ENCODE results near the gene APLNR.

GRCh38 chr11:57217053-57217452 lies 20.0 kb downstream of the APLNR start:
- TF ChIP-seq POLR2A (IDR thresholded peaks at IDR 0.05; ENCODE audit: extremely low read depth, insufficient read length) (no peak), MYC (IDR thresholded peaks at IDR 0.05; ENCODE audit: low read depth, low read length) (no peak), MAX (IDR thresholded peaks at IDR 0.05; ENCODE audit: low read depth, low read length) (no peak)
- TF ChIP-seq, protein P1, sequence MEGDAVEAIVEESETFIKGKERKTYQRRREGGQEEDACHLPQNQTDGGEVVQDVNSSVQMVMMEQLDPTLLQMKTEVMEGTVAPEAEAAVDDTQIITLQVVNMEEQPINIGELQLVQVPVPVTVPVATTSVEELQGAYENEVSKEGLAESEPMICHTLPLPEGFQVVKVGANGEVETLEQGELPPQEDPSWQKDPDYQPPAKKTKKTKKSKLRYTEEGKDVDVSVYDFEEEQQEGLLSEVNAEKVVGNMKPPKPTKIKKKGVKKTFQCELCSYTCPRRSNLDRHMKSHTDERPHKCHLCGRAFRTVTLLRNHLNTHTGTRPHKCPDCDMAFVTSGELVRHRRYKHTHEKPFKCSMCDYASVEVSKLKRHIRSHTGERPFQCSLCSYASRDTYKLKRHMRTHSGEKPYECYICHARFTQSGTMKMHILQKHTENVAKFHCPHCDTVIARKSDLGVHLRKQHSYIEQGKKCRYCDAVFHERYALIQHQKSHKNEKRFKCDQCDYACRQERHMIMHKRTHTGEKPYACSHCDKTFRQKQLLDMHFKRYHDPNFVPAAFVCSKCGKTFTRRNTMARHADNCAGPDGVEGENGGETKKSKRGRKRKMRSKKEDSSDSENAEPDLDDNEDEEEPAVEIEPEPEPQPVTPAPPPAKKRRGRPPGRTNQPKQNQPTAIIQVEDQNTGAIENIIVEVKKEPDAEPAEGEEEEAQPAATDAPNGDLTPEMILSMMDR (IDR thresholded peaks at IDR 0.05; ENCODE audit: low read depth, low read length) = no peak
